Liver (tissue), 9 donors: ENCODE data around the gene RHOT2. TPM values are rescaled to one million over a fixed set of nuclear protein-coding genes. Genes with fewer than 3 reads are reported as not detected.
A peak's percentile ranks its signal among the peaks of the same experiment; 100 is the strongest.

Source experiments
- DNase-seq: peaks from one replicate; pipeline ENCODE4 v3.0.0-alpha.2; 2017; ENCODE audit warnings: low spot score
- H3K27ac ChIP-seq, 2 donors: one replicate each; pipeline ENCODE4 v1.7.0; 2013; ENCODE audit warnings: inconsistent platforms in 2 of 2, low read length in 2 of 2, control low read depth in 1 of 2, low read depth in 1 of 2, mild to moderate bottlenecking in 1 of 2
- H3K27me3 ChIP-seq, 4 donors: one replicate each; pipeline versions ENCODE4 v1.6.1 to v1.7.0; 2013; ENCODE audit warnings: low read length in 3 of 4, inconsistent platforms in 1 of 4, mild to moderate bottlenecking in 1 of 4, moderate library complexity in 1 of 4; ENCODE audit not compliant: control insufficient read depth in 4 of 4, insufficient read depth in 4 of 4
- H3K36me3 ChIP-seq, 4 donors: one replicate each; pipeline versions ENCODE4 v1.6.1 to v1.7.0; 2013; ENCODE audit warnings: low read length in 3 of 4, mild to moderate bottlenecking in 3 of 4, low read depth in 1 of 4, moderate library complexity in 1 of 4; ENCODE audit not compliant: control insufficient read depth in 4 of 4, insufficient read depth in 3 of 4
- H3K4me1 ChIP-seq, 4 donors: one replicate each; pipeline versions ENCODE4 v1.6.1 to v1.7.0; 2013; ENCODE audit warnings: low read length in 3 of 4, mild to moderate bottlenecking in 3 of 4, moderate library complexity in 1 of 4; ENCODE audit not compliant: control insufficient read depth in 4 of 4, insufficient read depth in 4 of 4
- H3K4me3 ChIP-seq, 3 donors: one replicate each; pipeline versions ENCODE4 v1.6.1 to v1.7.0; 2013; ENCODE audit warnings: low read length in 3 of 3, control low read depth in 1 of 3, low read depth in 1 of 3, mild to moderate bottlenecking in 1 of 3
- H3K9ac ChIP-seq, 2 donors: one replicate each; pipeline ENCODE4 v1.7.0; 2013; ENCODE audit warnings: low read length in 2 of 2, mild to moderate bottlenecking in 2 of 2, moderate library complexity in 2 of 2, control low read depth in 1 of 2, low read depth in 1 of 2
- H3K9me3 ChIP-seq, 4 donors: one replicate each; pipeline versions ENCODE4 v1.6.1 to v1.7.0; 2013; ENCODE audit warnings: low read length in 3 of 4; ENCODE audit not compliant: control insufficient read depth in 4 of 4
- ATF3 ChIP-seq: IDR thresholded peaks from 2 replicates; pipeline ENCODE4 v1.6.1; 2016; ENCODE audit warnings: antibody characterized with exemption
- EGR1 ChIP-seq, 2 donors: IDR thresholded peaks; 2 replicates each; pipeline ENCODE4 v1.6.1; 2016 to 2018; ENCODE audit warnings: antibody characterized with exemption in 2 of 2, low read depth in 2 of 2
- FOXA1 ChIP-seq: IDR thresholded peaks from 2 replicates; pipeline ENCODE4 v1.6.1; 2016; ENCODE audit warnings: antibody characterized with exemption
- FOXA2 ChIP-seq: IDR thresholded peaks from 2 replicates; pipeline ENCODE4 v1.6.1; 2016; ENCODE audit warnings: antibody characterized with exemption
- GABPA ChIP-seq, 2 donors: IDR thresholded peaks in 1 of 2; conservative IDR thresholded peaks in 1 of 2; 2 replicates each; pipeline ENCODE4 v1.6.1; 2016; ENCODE audit warnings: antibody characterized with exemption in 2 of 2, mild to moderate bottlenecking in 1 of 2, moderate library complexity in 1 of 2
- HNF4A ChIP-seq, 2 donors: conservative IDR thresholded peaks; 2 replicates each; pipeline ENCODE4 v1.6.1; 2016; ENCODE audit warnings: antibody characterized with exemption in 2 of 2, mild to moderate bottlenecking in 2 of 2
- HNF4G ChIP-seq: IDR thresholded peaks from 2 replicates; pipeline ENCODE4 v1.6.1; 2016; ENCODE audit warnings: antibody characterized with exemption
- JUND ChIP-seq, 2 donors: IDR thresholded peaks; 2 replicates each; pipeline ENCODE4 v1.6.1; 2016; ENCODE audit warnings: antibody characterized with exemption in 2 of 2
- MAX ChIP-seq: IDR thresholded peaks from 2 replicates; pipeline ENCODE4 v1.6.1; 2016; ENCODE audit warnings: antibody characterized with exemption
- NR2F2 ChIP-seq: IDR thresholded peaks from 2 replicates; pipeline ENCODE4 v1.6.1; 2016; ENCODE audit warnings: antibody characterized with exemption
- RAD21 ChIP-seq, 2 donors: IDR thresholded peaks; 2 replicates each; pipeline ENCODE4 v1.6.1; 2016; ENCODE audit warnings: antibody characterized with exemption in 2 of 2, mild to moderate bottlenecking in 2 of 2
- RXRA ChIP-seq, 2 donors: IDR thresholded peaks; 2 replicates each; pipeline ENCODE4 v1.6.1; 2017 to 2018; ENCODE audit warnings: antibody characterized with exemption in 2 of 2, mild to moderate bottlenecking in 1 of 2
- SP1 ChIP-seq: IDR thresholded peaks from 2 replicates; pipeline ENCODE4 v1.6.1; 2018; ENCODE audit warnings: antibody characterized with exemption, mild to moderate bottlenecking
- TAF1 ChIP-seq: conservative IDR thresholded peaks from 2 replicates; pipeline ENCODE4 v1.6.1; 2016; ENCODE audit warnings: antibody characterized with exemption, mild to moderate bottlenecking
- YY1 ChIP-seq: IDR thresholded peaks from 2 replicates; pipeline ENCODE4 v1.6.1; 2016; ENCODE audit warnings: antibody characterized with exemption, mild to moderate bottlenecking
- WGBS: extraction: QIAGEN DNeasy Blood & Tissue Kit; methylation state at CpG from one replicate; pipeline ENCODE4 v1.1.7; 2013; 5-methylcytosine and 5-hydroxymethylcytosine counted together
- polyA plus RNA-seq, 2 donors: library from polyadenylated mRNA; stranded (reverse) in 1 of 2; unstranded in 1 of 2; fragments of 200-250 nt in 1 of 2; fragments of >200 nt in 1 of 2; fragmentation: Nextera tagmentation in 1 of 2; extraction: Ambion mirVana in 1 of 2; gene quantifications; one replicate each; pipeline versions ENCODE4 v1.2.1 to v1.2.3, GENCODE V29; 2013 to 2015
- total RNA-seq, 2 donors: library from RNA; depleted of rRNA; stranded (reverse); fragments of >200 nt; gene quantifications; one replicate each; pipeline ENCODE4 v1.2.3, GENCODE V29; 2014
- TF ChIP-seq, protein P1 (sequence below): IDR thresholded peaks from 2 replicates; pipeline ENCODE4 v1.6.1; 2016; ENCODE audit warnings: antibody characterized with exemption
- TF ChIP-seq, protein P2 (sequence below): fragments of 150-350 bp; IDR thresholded peaks from 2 replicates; pipeline ENCODE4 v1.5.1; 2017; ENCODE audit warnings: improper control_type of control experiment, low read depth, low read length; ENCODE audit not compliant: missing input control
- TF ChIP-seq, protein P3 (sequence below): IDR thresholded peaks from 2 replicates; pipeline ENCODE4 v1.6.1; 2016; ENCODE audit warnings: antibody characterized with exemption, mild to moderate bottlenecking
- donor health status: healthy.
- donor health status: healthy.
- donor health status: healthy.
- donor health status: healthy.
- donor health status: healthy.

The RHOT2 gene
- total and polyA plus RNA-seq, 4 donors: 20.8 to 37.9 (median 34.3) TPM

GRCh38 chr16:628321-629061 is 39.4 kb upstream of the RHOT2 start (continued):
- TF ChIP-seq, protein P1, sequence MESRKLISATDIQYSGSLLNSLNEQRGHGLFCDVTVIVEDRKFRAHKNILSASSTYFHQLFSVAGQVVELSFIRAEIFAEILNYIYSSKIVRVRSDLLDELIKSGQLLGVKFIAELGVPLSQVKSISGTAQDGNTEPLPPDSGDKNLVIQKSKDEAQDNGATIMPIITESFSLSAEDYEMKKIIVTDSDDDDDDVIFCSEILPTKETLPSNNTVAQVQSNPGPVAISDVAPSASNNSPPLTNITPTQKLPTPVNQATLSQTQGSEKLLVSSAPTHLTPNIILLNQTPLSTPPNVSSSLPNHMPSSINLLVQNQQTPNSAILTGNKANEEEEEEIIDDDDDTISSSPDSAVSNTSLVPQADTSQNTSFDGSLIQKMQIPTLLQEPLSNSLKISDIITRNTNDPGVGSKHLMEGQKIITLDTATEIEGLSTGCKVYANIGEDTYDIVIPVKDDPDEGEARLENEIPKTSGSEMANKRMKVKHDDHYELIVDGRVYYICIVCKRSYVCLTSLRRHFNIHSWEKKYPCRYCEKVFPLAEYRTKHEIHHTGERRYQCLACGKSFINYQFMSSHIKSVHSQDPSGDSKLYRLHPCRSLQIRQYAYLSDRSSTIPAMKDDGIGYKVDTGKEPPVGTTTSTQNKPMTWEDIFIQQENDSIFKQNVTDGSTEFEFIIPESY: no peak
- TF ChIP-seq FOXA2 (no peak), NR2F2 (no peak), JUND (IDR thresholded peaks at IDR 0.05) (no peak)

DNA sequence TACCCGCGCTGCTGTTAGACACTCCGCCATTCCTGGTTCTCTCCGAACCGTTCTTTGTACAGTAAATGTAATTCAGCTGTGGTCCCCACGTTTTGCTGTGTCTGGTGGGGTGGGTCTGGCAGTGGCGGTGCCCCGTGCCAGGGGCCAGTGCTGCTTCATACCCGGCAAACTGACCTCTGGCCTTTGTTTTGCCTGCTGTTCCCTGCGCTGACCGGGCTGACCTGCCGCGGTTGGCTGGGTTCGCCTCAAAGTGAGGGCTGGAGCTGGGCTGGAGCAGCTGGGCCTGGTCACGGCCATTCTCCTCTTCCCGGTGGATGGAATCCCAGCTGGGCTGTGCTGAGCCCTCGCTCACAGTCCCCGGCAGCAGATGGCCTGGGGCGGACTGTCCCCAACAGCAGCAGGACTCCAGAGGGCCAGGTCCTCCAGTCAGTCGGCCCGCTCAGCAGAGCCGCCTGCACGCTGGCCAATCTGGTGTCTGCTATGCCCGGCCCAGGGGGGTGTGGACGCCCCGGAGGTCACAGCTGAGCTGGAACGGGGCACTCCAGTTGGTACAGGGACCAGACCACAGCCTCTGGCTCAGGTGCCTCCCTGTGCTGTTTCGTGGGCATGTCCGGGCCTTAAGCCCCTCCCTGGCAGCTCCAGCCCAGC is 38.6 kb upstream of the RHOT2 start:
- H3K27ac ChIP-seq: peak overlapping the region; percentile 38 to 59
- H3K9ac ChIP-seq: no peak overlapping the region
- no peaks in the 10 kb centered on the region for H3K9me3 ChIP-seq
- DNase-seq: no peak
- no peak overlapping the region for H3K4me3 ChIP-seq
- peaks cover 0 to 12% (median 6%) of the 10 kb centered on the region in 4 donors for H3K36me3 ChIP-seq
- 33% methylated on average over 29 of the region's 29 CpGs for WGBS
- H3K27me3 ChIP-seq: no peaks in the 10 kb centered on the region
- H3K4me1 ChIP-seq: peaks cover 29 to 47% (median 42%) of the 10 kb centered on the region in 4 donors
- TF ChIP-seq, protein P2, sequence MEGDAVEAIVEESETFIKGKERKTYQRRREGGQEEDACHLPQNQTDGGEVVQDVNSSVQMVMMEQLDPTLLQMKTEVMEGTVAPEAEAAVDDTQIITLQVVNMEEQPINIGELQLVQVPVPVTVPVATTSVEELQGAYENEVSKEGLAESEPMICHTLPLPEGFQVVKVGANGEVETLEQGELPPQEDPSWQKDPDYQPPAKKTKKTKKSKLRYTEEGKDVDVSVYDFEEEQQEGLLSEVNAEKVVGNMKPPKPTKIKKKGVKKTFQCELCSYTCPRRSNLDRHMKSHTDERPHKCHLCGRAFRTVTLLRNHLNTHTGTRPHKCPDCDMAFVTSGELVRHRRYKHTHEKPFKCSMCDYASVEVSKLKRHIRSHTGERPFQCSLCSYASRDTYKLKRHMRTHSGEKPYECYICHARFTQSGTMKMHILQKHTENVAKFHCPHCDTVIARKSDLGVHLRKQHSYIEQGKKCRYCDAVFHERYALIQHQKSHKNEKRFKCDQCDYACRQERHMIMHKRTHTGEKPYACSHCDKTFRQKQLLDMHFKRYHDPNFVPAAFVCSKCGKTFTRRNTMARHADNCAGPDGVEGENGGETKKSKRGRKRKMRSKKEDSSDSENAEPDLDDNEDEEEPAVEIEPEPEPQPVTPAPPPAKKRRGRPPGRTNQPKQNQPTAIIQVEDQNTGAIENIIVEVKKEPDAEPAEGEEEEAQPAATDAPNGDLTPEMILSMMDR: no peak
- no peak for TF ChIP-seq FOXA2
- TF ChIP-seq, protein P3, sequence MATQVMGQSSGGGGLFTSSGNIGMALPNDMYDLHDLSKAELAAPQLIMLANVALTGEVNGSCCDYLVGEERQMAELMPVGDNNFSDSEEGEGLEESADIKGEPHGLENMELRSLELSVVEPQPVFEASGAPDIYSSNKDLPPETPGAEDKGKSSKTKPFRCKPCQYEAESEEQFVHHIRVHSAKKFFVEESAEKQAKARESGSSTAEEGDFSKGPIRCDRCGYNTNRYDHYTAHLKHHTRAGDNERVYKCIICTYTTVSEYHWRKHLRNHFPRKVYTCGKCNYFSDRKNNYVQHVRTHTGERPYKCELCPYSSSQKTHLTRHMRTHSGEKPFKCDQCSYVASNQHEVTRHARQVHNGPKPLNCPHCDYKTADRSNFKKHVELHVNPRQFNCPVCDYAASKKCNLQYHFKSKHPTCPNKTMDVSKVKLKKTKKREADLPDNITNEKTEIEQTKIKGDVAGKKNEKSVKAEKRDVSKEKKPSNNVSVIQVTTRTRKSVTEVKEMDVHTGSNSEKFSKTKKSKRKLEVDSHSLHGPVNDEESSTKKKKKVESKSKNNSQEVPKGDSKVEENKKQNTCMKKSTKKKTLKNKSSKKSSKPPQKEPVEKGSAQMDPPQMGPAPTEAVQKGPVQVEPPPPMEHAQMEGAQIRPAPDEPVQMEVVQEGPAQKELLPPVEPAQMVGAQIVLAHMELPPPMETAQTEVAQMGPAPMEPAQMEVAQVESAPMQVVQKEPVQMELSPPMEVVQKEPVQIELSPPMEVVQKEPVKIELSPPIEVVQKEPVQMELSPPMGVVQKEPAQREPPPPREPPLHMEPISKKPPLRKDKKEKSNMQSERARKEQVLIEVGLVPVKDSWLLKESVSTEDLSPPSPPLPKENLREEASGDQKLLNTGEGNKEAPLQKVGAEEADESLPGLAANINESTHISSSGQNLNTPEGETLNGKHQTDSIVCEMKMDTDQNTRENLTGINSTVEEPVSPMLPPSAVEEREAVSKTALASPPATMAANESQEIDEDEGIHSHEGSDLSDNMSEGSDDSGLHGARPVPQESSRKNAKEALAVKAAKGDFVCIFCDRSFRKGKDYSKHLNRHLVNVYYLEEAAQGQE: no peak
- TF ChIP-seq ATF3: no peak
- peak; percentile 67 to 78 for TF ChIP-seq HNF4A (conservative IDR thresholded peaks at IDR 0.05)
- TF ChIP-seq MAX: no peak
- TF ChIP-seq, protein P1: no peak
- TF ChIP-seq RXRA (IDR thresholded peaks at IDR 0.05): peak; percentile 82 to 84
- TF ChIP-seq HNF4G: no peak
- no peak for TF ChIP-seq JUND (IDR thresholded peaks at IDR 0.05)
- TF ChIP-seq NR2F2: peak; percentile 73
- peak; percentile 58 for TF ChIP-seq YY1
- TF ChIP-seq EGR1 (IDR thresholded peaks at IDR 0.05; ENCODE audit: low read depth in 2 of 2): no peak
- peak; percentile 73 for TF ChIP-seq SP1
- TF ChIP-seq TAF1: no peak
- no peak for TF ChIP-seq FOXA1
- peak in 1 of 2 donors; percentile 9 for TF ChIP-seq RAD21 (IDR thresholded peaks at IDR 0.05)
- no peak for TF ChIP-seq GABPA (IDR thresholded peaks at IDR 0.05 in 1 of 2, conservative IDR thresholded peaks at IDR 0.05 in 1 of 2)
